Activated effector memory CD4-positive, alpha-beta T cell treated with anti-CD3 and anti-CD28 coated beads, Interleukin-2, amount 50 U/mL, for 16 hours (primary cell): ENCODE results near the gene HES2.
"Not testable (repeated sequence)": the region's sequence is repeated elsewhere in the genome, so short reads cannot be mapped to it uniquely, and the experiment has no call there.

Source experiments
- DNase-seq: peaks from one replicate; pipeline ENCODE4 v3.0.0-alpha.2; 2020

Gene HES2

DNA sequence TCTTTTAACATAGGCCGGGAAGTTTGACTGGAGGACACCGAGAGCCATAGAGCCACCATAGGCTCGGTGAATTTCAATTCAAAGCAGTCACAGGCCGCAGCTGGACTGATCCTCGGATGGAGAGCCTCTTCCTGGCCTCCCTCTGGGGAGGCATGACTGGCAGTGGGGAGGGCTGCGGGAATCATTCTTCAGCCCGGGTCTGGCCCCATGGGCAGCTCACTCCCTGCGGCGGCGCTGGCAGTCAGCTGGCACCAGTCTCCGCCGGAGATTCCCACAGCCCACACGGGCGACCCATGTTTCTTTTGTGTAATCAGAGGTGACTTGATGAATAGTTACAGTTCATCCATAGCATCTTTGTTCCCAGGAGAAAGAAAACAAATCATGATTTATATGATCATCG is 15.4 kb upstream of the HES2 start:
- no peak for DNase-seq

DNA sequence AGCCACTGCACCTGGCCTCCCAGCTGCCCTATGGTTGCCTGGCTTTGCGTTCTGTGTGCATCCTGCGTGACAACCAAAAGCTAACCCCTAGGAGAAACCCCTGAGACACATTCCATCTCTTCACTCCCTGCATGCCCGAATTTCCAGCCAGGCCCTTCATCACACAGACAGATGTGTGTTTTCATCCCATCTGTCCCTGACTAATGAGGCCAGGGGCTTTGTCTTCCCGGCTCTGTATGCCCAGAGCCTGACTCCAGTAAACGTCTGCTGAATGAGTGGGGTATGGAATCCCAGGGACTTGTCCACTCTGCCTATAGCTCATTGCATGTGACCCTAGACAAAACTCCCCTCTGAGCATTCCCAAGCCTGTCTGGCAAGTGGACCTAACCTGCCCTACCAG is 14.5 kb upstream of the HES2 start:
- no peak for DNase-seq

DNA sequence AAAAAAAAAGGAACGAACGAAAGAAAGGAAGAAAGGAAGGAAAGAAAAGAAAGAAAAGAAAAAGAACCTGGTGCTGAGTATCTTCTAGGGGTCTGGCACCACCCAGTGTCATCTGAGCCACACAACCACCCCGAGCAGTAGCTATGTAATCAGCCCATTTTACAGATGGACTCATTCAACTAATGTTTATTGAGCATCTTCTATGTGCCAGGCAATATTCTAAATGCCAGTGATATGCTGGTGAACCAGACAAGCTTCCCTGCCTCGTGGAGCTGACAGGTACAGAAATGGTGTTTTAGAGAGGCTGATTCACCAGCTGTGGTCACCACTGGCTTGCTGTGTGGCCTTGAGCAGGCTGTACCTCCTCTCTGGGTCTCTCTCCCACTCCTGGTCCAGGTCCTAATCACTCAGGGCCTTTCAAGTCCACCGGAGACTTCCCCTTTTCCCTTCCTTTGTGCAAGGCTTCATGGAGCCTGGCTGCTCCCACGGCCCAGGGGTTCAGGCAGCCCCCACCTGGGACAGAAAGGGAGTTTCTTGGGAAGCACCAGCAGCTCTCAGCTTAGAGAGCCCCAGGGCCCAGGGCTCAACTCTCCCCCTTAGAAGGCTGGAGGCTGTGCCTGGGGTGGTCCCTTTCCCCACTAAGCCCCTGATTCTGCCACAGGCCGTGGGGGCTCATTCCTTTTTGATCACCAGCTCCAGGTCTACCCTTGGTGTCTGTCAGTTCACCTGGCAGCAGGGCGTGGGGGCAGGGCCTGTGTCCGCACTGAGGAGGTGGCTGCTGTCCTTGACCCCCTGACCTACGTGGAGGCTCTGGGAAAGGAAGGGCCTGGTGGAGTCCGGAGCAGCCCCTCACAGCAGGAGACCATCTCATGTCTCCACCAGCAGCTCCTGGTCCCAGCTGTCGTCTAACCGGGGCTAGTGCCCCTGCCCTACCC is 12.2 kb upstream of the HES2 start:
- DNase-seq, result not testable (repeated sequence)

DNA sequence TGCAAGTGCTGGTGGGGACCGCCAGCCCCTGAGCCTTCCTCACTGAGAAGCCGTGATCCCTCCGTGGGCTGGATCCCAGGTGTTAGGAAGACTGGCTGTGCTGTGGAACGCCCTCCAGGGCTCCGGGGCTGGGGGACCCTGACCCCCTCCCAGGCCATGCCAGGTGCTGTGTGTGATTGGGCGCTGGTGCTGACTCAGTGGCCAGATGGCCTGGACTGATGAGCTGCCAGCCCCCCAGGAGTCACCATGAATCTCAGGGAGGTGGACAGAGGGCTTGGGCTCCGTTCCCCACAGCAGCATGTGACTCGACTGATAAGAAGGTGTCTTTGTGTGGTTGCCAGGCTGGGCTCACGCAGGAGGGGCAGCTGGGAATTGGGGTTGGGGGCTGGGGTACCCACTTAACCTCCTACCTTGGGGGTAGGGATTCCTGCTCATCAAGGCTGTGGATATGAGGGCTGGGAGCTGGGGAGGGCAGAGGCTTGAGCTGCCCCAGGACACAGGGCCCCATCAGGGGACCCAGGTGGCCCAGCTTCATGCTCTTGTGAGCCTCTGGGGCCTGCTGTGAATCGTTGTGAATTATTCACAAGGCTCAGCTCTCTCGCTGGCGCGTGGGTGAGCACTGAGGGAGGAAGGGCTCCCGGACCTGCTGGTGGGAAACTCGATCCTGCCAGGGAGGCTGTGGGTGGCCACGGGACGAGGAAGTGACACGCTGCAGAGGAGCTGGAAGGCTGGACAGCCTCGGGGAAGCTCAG is 10.1 kb upstream of the HES2 start:
- DNase-seq, result not testable (repeated sequence)

DNA sequence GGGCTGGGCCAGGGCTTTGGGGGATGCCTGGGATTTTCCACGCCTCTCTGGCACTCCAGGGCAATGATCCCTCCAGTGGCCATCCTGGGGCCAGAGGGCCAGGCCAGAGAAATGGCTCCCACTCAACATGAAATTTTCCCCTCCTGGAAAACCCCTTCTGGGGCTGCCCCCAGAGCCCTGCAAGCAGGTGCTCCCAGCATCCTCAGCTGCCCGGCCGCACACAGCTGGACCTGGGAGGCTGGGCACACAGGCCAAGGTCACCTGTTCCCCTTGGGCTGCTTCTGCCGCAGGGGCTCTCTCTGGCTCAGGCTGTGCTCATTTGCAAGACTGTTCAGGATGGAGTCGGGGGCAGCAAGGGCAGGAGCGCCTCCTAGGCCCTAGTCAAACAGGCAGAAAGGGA is 8.7 kb upstream of the HES2 start:
- not testable (repeated sequence) for DNase-seq

DNA sequence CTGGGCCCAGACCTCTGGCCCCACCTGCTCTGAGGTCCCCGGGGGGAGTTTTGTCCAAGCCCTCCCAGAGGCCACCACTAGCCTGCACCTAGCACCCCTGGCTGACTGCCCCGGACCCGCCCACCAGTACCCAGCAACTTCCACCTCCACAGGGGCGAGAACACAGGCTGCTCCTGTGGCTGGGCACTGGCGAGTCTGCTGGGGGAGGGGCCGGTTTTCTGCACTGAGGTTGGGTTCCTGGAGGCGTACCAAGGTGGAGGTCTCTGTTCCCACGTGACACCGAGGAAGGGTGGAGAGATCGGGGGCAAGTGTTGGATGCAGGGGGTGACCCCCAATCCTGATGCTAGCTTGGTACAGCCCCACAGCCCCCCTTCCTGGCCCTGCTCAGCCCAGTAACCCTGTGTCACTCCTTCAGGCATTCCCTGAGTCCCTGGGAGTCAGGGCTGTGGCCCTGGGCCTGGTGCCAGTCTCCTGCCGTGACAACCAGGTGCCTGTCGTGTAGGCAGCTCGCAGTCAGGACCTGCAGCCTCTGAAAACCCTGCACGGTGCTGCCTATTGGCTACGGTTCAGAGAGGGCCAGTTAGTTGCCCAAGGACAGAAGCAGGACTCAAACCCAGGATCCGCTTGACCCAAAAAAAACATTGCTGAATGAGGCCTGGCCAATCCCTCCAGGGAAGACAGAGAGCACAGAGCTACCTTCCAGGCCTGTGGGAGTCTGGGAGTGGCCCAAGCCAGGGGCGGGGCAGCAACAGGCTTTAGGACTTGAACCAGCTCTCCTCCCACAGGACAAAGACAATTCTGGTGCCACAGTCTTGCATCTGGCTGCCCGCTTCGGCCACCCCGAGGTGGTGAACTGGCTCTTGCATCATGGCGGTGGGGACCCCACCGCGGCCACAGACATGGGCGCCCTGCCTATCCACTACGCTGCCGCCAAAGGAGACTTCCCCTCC is 8.0 kb upstream of the HES2 start:
- no peak for DNase-seq

DNA sequence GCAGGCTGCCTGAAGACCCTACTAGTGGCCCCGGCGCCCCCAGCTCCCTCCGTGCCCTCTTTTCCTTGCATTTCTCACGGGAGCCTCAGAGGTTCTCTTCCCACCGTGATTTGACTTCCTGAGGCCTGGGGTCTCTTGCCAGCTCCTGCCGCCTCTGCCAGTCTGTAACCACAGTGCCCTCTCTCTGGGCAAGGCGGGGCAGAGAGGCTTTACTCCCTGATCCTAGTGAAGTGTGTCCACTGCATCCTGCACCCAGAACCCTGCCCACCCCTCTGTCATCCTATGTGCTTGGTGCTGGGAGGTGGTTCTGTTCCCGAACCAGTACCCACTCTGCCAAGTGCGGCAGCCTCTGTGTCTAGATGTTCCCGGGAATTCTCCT is 7.2 kb upstream of the HES2 start:
- no peak for DNase-seq

DNA sequence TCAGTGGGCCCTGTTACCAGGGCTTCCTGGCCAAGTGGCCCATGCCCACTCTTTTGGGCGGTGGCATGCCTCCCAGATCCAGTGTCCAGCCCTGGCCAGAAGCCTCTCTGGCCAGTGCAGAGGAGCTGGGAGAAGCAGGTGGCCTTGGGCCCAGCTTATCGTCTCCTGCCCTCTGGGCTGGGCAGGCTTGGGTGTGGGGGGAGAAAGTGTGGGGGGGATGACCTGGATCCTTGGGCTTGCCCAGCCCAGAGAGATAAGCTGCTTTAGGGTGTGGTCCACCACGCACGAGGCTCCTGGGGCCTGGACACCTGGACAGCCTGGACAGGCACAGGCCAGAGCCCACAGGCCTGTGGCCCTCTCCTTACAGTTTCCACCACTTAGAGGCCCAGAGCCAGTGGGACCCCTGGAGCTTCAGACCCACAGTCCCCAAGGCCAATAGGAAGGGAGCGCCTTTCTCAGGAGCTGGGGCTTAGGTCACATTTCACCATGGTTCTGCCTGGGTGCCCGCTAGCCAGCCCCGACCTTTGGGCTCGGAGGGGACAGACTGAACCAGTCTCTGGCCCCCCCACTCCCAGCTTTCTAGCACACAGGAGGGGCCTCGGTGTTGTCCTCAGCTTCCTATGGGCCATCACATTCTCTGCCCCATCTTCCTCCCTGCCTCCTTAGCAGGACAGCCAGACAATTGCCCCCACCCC is 6.7 kb upstream of the HES2 start:
- no peak for DNase-seq

DNA sequence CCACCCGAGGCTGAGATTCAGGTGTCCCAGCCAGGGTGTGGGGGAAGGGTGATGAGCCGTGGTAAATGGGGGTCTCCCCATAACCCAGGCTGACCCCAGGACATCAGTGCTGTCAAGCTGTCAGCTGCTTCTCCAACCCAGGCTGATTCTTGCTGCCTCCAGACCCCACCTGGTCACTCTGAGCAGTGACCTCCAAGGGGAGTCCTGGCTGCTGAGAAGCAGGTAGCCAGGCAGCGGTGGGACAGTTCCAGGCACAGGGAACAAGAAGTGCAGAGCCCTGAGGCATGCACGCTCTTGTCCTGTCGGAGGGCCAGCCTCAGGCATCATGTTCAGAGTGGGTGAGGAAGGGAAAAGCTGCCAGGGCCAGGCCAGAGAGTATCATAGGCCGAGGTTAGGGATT is 5.9 kb upstream of the HES2 start:
- DNase-seq, result no peak

DNA sequence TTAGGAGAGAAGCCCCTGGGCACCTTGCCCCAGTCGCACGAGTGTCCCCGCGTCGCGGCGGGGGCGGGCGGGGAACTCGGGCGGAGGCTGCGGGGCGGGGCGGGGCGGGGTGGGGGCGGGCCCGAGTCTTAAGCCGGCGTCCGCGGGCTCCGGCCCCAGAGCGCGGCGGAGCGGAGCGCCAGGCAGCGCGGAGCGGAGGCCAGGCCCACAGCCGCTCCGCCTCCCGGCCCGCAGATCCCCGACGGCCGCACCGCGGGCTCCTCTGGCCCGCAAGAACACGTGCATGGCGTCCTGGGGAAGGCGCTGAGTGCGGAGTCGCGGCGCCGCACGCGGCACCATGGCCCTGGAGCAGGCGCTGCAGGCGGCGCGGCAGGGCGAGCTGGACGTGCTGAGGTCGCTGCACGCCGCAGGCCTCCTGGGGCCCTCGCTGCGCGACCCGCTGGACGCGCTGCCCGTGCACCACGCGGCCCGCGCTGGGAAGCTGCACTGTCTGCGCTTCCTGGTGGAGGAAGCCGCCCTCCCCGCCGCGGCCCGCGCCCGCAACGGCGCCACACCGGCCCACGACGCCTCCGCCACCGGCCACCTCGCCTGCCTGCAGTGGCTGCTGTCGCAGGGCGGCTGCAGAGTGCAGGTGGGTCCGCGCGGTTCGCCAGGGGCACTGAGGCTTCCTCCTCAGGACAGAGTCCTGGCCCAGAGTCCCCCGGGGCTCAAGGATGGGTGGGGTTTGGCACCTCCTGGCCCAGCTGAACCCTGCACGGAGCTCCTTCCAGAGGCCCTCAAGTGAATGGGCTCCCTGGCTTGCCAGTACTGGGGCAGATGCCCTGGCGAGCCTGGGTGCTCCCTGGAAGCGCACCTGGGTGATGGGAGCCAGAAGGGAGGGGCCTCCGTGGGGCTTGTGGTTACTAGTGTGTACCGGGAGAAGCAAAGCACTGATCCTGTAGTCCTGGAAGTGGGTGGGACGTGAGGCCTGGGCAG is 5.2 kb upstream of the HES2 start, which contains the start of gene ESPN:
TSS of gene ESPN (plus strand) at position 158 of the 975 bp plus-strand sequence. CDS start at position 338, 180 bp downstream.
- no peak for DNase-seq

DNA sequence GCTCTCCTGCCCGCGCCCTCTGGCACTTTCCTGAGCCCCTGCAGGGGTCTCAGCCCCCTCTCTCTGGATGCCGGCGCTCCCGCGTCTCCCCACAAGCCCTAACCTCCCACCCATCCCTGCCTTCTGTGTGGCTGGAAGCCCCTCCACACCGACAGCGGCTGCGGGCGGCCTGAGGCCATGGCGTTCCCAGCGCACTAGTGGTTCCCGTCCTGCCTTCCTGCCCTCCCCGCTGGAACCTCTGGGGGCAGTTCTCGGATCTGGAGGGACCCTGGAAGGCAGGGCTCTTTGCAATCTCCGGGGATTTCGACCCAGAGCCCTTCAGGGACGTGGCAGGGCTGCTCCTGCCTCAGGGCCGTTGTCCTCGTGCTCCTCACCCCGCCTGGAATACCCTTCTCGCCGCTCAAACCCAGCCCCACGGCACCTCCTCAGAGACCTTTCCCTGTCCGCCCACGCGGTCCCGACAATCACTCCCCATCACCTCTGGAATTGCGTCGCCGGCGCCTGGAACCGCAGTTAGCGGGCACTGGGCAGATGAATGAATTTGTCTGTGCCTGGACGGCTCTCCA is 4.4 kb upstream of the HES2 start:
- DNase-seq, result no peak

DNA sequence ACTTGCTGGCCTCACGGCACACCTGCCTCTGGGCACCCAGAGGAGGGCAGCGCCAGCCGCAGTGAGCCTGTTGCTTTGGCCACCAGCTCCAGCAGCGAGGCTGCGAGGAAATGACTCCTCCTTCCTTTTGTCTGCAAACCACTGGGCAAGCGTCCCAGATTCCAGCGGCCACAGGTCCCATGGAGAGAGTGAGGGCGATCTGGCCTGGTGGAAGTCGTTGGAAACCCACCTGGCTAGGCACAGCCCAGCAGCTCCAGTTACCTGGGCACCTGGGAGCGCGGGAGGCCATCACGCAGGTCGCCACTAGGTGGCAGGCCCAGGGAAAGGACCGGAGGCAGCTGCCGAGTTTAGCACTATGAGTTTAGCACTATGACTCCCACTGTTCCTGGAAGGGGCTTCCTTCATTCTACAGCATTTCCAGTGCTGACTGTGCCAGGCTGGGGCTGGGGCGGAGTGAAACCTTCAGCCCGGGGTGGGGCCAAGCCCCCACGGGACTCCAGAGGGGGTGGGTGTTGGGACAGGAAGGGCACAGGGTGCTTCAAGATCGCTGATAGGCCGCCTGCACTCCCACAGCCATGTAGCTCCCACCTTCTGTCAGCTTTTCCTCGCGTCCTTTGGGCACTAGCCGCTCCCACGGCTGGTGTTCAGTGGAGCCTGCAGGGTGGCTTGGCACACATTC is 3.7 kb upstream of the HES2 start:
- DNase-seq, result peak; percentile 91

DNA sequence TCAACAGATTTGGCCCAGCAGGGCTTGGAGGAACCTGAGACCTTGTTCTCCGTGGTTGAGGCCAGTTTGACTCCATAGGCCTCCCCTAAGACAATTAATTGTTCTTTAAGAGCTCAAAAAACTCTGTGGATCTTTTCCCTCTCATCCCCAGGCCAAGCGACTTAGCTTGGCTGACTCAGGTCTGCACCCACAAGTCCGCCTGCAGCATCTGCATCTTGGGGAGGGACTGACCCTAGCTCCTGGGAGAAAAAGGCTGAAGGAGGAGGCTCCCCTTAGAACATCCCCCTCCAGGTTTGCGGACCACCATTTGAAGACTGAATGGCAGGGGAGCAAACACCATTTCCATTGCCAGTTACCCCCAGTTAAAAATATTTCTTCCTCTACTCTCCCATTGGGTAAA is 1.5 kb upstream of the HES2 start:
- DNase-seq, result no peak

DNA sequence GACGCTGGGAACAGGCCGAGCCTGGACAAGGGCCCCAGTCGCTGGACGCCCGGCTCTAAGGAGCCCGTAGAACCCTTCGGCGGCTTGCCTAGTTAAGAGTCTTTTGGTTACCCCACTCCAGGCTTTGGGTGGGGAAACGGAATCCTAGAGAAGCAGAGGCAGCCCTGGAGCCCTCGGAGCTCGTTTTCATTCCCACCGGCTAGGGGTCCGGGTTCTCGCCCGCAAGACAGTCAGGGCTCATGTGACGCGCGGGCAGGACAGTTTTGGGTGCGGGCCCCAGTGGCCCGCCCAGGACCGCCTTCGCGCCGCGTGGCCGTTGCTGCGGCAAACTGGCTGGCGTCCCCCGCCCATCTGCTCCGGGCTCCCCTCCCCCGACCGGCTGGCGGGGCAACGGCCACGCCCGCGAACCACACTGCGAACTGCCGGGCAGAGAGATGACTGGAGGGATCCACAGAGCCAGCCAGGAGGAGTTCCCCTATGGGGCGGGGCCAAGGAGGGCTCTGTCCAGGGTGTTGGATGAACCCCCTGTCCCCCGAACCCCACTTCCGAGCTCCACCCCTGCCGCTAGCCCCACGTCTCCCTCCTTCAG is 829 bp upstream of the HES2 start:
- DNase-seq, result no peak

DNA sequence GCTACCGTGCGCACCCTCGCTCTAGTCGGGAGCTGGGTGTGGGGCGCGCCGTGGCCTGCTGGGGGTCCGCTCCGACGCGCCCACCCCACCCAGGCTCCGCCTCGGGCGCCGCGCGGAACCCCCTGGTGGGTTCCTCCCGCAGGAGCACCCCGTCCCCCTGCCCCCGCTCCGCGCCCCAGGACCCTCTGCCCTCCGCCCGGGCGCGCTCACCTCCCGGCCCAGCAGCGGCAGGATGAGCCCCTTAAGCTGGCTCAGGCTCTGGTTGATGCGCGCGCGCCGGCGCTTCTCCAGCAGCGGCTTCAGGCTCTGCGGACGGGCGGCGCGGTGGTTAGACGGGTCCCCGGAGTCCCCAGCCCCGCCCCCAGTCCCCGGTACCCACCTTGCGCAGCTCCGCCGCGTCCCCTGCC is 319 bp downstream of the HES2 start:
- DNase-seq, result no peak

DNA sequence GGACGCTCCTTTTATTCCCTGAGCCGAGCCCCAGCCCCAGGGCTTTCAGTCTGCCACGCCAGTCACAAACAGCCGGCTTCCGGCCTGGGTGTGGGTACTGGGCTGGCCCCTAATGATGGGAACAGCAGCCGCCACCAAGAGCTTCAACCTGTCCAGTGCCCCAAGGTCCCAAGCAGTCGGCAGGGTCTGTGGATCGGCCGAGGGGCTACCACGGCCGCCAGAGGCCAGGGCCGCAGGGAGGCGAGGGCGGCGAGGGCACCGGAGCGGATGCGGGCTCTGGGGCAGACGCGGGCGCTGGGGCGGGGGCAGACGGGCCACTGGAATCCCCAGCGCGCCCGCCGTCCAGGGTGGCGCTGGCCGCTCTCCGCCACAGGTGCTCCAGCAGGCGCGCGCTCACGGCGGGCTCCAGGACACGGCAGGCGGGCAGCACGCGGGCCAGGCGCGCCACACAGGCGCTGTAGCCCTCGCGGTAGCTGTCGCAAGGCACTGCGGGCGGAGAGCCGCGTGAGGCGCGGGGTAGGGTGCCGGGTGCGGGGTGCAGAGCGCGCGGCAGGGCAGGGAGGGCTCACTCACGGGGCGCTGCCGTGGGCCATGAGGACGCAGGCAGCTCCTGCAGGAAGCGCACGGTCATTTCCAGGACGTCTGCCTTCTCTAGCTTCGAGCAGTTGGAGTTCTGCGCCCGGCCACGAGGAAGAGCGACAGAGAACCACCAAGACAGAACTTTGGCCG is 887 bp downstream of the HES2 start:
- no peak for DNase-seq

DNA sequence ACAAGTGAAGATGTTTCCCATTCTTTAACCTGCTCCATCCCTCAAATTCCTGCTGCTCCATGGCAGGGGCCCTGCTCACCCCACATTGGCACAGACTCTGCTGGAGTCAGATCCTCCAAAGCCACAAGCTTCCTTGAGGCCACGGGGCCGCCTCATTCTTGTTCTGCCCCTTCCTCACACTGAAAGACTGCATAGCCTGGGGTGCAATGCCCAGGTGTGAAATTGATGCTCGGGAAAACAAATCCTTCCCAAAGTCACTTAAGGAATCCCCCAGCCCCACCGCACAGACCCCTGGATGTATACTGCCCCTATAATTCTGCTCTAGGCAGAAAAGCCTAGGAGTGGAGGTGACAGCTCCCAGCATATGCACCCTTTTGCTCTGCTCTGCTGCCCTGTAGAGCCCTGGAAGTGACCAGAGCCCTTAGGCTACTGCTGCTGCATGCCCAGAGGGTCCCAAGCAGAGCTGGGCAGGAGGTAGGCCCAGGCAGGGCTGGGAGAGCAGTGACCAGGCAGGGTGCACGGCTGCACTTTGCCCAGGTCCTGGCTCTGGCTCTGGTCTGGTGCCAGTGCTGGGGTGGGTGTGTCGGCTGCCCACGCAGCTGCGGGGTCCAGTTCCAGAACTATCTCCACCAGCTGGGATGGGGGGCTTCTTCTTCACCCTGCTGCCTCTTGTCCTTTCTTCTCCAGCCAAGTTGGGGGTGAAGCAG is 1.6 kb downstream of the HES2 start:
- DNase-seq, result no peak

DNA sequence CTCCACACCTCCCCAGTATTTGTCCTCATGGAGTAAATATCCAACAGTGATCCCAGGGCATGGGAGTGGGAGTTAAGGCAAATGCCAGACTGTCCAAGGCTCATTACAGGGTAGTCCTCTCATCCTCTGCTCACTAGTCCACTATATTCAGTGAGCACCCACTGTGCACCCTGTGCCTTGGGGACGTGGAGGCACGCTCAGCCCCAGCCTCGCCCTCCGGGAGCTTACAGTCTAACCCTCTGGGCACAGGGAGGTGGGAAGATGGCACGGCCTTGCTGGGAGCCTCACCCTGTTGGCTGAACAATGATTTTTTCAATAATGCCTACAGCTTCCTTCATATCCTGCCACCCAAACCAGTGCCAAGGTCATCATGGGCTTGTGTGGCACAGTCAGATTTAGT is 2.8 kb downstream of the HES2 start:
- DNase-seq, result no peak
